HuH-7.5 (cell line): ENCODE data around the gene DIAPH1.
A peak's percentile ranks its signal among the peaks of the same experiment; 100 is the strongest.
"Not testable (repeated sequence)": the region's sequence is repeated elsewhere in the genome, so short reads cannot be mapped to it uniquely, and the experiment has no call there.

Experiments used
- DNase-seq: peaks from one replicate; pipeline ENCODE4 v3.0.0; 2011; ENCODE audit warnings: low spot score

Gene DIAPH1

DNA sequence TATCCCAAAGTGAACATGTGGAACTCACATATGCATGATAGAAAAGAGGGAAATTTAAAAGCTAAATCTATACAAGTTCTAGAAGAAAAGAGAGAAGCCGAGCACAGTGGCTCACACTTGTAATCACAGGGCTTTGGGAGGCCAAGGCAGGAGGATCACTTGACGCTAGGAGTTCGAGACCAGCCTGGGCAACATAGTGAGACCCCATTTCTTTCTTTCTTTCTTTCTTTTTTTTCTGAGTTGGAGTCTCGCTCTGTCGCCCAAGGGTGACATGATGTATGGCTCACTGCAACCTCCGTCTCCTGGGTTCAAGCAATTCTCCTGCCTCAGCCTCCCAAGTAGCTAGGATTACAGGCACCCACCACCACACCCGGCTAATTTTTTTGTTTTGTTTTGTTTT, 8.9 kb downstream of the DIAPH1 start:
- DNase-seq, result not testable (repeated sequence)

DNA sequence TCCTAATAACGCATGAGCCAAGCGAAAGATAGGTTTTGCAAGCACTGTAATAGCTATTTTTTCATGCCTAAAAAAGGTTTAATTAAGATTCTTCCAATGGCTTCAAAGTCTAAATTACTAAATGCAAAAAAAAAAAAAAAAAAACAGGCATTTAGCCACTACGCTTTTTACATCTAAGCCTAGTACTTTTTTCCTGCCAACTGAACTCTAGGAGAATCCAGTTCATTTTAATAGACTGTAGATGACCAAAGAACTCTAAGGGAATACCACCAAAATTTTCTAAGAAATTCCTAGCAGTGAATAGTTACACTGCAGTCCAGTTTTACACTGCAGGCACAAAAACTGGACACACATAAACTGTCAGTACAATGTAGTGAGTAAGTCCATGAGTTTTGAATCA, 9.8 kb downstream of the DIAPH1 start:
- DNase-seq, result no peak

DNA sequence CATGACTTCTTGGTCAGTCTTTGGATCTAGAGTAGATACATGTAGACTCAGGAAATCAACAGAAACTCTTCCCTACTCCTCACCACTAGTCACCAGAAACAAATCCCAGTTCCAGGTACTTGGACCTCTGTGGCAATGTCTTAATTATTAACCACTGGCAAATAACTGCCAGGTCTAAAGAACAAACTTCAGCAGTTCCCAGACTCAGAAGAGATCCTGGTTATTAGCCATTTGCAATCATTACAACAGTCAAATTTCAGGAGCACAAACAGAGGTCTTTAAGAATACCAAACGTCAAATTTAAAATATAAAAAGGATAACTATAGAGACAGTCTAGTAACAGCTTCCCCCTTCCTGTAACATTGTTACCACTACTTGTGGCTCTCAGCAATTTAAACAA, 10.2 kb downstream of the DIAPH1 start:
- no peak for DNase-seq

DNA sequence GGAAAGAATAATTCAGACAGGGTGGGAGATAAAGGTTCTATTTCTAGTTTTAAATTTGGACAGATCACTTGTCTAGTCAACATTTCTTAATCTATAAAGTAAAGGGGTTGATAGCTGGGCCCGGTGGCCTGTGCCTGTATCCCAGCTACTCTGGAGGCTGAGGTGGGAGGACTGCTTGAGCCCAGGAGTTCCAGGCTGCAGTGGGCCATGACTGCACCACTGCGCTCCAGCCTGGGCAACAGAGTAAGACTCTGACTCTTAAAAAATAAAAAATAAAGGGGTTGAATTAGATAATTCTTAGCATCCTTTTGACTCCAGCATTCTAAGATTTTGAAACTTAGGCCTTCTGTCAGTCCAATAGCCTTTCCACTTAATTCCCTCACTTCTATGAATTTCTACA, 10.8 kb downstream of the DIAPH1 start:
- no peak for DNase-seq

DNA sequence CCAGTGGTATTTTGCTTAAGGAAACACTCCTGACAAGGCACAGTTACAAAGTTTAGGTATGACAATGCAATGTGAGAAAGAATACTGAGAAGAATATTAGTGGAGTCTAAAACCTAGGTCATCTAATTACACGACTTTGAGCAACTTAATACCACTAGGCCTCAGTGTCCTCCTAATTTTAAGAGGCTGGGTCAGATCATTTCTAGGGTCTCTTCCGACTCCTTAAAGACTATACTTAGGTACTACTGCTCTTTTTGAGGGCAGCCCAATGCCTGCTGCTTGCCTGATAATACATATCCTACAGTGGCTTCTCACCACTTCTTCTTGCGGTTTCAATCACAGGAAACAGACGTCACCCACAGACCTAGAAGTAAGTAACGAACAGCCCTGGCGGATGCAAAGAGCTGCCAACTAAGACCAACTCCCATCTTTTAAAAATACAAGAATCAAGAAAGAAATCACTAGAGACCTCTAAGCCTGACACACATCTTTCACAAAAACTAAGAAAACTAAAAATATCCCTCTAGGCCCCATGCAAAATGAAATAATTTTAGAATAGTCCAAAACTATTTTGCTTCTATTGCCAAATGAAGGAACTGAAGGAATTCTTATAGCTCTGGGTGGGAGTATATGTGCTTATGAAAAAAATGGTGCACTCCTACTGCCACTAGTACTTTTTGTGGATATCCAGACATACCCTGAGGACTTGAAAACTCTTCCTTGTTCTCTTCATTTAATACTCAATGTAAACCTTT, 13.1 kb downstream of the DIAPH1 start:
- DNase-seq, result no peak

DNA sequence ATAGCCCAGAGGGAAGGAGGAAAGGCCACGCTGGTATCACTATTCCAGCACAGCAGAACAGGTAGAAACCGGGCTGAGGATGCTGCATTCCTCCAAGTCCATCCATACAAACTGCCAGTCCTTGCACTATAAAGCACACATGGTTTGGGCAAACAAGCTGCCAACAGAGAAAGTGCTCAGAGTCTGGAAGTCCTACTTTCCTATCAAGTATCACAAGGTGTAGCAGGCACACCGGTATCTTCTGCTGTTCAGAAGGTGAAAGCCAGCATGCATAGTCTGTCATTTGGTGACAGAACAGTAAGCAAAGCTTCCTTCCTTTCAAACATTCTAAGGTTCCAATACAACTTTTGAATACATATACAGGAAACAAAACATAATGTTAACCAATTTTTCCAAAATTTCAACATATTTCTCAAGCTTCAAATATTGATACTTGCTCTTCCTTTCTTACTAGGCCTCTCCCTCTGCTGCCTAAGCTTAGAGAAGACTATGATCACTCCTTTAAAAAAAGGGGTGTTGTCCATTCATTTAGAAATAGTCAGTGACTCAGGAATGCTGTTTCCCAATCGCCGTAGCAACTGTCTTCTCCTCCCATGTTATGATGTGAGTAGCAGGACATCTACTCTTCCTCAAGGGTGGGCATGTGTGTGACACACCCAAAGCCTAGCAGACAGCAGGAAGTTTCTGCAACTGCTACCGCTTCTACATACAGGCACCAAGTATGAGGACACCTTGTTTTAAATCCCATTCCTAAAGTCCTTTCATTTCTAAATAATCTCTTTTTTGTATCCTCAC, 14.7 kb downstream of the DIAPH1 start:
- DNase-seq, result peak; percentile 12

DNA sequence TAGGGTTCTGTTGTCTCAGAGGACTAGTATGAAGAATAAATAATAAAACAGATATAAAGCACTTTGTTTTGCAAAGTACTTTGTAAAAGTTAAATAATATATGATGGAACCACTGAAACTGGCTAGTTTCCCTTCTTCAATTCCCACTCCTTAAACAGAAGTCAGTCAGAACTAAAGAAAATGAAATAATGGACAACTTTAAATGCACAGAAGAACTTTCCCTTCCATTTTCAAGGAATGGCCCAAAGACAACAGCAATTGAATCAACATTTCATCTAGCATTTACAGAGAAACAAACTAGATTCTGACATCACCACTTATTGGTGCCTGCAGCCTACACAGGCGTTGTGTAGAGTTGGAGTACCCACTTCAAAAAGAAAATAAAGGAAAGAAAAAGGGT, 16.2 kb downstream of the DIAPH1 start:
- DNase-seq, result no peak

DNA sequence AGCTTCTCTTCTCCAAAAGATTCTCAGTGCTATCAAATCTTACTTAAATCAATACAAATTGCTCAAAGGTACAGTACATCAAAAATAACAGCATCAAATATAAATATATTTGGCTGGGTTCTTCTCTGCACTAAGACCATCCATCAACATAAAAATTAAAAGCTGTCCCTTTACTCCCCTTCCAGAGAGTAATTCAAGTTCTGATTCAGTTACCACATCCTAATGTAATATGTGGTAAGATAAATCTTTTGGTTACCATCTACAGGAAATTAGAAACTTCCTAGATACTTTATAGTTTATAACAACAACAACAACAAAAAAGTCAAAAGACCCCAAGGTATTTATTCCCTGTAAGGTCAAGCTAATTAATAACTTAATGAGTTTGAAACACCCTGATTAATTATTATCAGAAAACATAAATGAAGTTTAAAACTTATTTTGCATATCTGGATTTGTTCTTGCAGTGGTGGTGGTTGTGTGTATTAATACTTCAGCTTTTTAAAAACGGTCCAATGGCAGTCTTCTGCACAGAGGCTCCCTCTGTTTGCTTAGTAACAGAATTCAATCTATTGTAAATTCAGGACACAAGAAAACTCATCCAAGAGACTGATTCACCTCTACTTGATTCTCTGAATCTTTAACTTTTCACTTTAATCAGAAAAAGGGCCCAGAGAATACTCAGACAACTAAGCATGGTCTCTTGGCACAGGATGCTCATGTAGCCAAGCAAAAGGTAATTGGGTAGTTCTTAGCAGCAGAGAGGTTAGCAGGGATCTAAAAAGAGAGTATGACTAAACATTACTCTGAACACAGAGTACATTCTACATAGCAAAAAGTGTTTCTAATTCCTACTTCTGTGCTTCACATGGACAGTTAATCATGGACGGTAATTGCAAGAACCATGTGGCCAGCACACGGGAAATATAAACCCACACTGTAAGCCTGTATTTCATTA, 20.1 kb downstream of the DIAPH1 start:
- no peak for DNase-seq

DNA sequence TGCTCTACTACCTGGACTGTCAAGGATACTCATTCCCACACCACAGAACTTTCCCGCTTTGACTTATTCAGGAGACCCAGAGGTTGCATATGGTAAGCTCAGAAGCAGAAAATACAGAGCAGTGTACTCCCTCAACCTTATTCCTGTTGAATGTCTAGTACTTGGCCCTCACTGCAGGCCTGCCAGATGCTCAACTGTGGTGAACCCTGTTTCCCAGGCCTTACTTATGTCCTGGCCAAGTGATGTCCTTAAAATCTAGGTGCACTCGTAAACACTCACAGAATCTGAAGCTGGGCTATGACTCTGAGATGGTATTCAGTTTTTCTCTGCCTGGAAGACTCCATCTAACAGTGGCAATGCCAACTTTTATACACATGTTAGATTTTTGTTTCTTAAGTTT, 21.0 kb downstream of the DIAPH1 start:
- DNase-seq, result no peak

DNA sequence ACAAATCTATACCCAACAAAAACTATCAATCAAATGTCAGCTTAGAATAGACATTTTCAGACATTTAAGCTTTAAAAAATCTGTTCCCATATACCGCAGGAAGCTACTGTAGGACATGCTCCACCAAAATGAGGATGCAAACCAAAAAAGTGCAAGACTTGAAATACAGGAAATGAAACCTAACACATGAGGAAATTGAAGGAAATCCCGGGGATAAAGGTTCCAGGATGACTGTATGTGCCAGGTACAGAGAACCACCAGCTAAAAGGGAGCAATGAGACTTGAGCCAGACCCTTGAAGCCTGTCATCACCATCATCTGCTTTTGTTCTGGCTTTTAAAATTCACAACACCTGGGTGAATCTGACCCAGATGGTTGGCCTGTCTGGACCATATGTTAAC, 21.4 kb downstream of the DIAPH1 start:
- DNase-seq, result no peak

DNA sequence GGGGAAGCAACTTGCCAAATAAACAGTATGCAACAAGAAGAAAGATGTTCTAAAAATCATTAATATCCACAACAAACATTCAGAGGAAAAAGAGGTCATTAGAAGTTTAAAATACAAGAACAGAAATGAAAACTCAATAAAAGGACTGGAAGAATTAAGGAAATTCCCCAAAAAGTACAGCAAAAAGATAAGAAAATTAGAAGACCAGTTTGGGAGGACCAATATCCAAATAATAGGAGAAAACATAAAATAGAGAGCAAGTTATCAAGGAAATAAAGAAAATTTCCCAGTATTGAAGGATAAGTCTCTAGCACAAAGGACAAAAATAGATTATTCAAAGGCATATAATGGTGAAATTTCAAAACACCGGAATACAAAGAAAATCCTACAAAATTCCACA, 21.9 kb downstream of the DIAPH1 start:
- no peak for DNase-seq

DNA sequence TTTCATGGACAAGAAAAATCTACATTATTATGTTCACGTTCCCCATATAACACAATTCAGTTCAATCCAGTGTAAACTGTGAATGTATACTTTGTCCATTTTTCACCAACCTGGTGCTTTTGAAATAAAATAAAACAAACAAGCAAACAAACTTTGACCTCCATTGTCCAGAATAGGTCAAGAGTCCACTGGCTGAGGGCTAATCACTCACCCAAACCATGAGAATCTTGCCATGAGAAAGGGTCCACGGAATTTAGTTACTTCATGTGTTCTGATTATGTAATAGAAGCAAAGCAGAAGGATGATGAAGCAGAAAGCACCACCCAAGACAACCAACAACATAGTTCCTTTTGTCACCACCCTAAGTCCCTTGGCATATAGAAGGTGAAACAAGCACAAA, 28.7 kb downstream of the DIAPH1 start:
- DNase-seq, result no peak

DNA sequence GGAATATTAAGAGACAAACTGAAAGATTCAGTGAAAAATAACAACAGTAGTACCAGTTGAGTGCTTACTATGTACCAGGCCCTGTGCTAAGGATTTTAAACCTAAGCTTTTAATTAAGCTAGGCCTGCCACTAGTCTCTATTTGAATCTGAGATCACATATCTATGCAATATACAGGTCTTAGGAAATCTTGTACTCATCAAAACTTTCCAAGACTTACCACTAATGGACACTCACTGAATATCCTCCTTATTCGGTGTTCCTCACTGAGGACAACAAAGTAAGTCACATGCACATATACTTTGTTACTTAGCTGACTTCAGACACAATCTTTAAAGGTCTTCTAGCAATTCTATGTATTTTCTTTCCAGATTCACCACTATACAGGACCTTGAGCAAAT, 32.6 kb downstream of the DIAPH1 start:
- no peak for DNase-seq

DNA sequence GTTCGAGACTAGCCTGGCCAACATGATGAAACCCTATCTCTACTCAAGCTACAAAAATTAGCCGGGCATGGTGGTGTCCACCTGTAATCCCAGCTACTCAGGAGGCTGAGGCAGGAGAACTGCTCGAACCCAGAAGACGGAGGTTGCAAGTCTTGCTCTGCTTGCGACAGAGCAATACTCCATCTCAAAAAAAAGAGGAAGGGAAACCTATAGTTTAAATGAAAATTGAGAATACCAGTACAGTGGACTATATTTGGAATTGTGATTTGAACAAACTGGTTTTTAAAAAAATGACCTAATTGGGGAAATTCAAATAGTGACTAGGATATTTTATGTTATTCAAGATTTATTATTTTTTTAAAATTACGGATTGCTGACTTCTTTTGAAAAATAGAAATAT, 33.2 kb downstream of the DIAPH1 start:
- DNase-seq, result no peak

DNA sequence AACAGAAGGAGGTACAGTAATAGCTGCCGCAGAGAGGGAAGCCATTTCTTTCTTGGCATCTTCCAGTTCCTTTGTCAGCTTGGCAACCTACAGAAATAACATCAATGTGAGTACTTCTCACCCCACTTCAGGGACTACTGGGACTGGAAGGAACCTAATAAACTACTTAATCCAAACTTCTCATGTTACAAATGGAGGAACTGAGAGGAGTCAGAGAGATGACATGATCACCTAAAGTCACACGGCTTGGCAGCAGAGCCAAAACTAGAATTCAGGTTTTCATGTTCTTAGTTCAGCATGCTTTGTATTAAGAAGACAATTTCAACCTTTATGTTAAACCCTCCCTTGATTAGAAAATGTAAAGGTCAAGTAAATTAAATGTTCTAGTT, 44.7 kb downstream of the DIAPH1 start:
- DNase-seq, result no peak

DNA sequence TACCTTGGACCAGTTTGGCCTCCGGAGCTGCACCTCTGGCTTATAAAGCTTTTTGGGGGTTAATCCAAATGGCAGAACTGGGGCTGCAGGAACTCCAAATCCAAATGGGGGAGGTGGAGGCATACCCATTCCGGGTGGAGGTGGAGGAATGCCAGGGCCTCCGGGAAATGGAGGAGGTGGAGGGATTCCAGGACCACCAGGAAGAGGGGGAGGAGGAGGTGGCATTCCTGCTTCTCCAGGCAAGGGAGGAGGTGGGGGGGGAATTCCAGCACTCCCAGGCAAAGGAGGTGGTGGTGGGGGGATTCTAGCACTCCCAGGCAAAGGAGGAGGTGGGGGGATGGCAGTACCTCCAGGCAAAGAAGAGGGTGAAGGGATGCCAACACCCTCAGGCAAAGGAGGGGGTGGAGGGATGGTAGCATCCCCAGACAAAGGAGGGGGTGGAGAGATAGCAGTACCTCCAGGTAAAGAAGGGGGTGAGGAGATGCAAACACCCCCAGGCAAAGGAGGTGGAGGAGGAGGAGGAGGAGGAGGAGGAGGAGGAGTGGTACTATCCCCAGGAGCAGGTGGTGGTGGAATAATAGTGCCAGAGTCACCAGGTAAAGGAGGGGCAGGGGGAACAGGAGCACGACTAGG, 45.2 kb downstream of the DIAPH1 start:
- DNase-seq, result no peak

DNA sequence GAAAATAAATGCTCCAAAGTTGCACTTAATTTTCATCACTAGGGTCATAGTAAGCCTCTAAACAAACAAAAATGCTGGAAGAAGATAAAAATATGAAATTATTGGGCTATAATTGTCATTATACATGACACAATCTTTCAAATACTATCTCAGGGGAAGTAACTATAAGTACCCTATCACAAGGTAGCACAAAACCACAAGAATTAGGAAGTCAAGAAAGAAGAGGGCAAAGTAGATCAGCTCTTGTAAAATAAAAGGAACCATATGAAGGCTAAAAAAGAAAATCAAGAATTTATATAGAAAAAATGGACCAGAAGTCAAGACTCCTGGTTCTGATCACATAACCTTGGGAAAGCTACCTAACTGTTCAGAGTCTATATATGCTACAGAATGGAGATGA, 48.1 kb downstream of the DIAPH1 start:
- DNase-seq, result no peak

DNA sequence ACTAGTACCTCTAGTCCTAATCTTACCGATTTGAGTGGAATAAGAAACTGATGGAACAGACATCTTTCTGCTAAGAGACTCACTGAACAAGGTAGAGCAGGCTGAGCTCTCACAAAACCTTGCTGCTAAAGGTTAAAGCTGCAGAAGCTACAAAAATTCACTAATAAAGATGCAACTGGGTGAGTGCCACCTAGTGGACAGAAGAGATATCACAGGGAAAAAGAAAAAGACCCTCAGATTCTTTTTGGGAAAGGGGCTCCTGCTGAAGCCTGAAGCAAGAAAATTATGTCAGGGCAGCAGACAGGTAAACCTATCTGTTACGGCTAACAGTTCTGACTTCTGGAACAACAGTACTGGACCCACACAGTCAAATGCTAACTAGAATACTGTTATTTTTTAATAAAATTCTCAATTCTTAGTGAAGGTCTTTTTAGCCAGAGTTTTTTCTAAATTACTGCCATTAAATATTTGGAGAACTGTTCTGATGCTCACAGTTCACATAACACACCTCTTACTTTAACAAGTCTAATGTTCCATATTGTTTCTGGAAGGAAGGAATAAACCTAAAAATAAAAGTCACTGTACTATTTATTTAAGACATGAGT, 51.2 kb downstream of the DIAPH1 start:
- no peak for DNase-seq

DNA sequence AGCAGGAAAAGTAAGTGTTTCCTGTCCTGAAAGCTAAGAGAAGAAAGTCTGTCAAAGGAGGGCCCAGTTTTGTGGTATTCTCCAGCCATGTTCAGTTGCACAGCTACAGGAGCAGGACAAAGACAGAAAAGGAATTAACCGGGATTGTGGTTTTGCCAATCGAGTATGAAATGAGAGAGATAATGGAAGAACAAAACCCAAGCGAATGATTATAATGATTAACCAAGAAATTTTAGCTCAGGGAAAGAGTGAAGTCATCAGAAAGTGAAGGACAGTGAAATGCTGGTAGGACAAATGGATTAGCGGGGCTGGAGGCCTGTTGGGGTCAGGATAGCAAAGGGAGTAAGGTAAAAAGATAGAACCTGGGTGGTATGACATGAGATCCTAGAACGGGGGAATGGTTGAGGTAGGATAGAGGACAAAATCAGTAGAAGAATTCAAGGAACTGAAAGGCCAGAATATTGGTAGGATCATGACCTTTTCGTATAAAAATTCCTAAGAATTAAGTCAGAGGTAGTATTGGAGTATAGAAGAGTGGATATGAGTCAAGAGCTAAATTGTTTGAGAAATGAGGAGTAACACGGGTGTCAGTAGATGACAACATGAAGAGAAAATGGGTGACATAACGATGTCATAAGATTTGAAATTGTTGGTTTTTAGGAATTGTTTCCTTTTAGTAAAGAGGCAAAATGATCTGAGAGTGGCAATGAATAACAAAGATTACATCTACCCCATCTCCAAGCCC, 52.8 kb downstream of the DIAPH1 start:
- DNase-seq, result no peak

DNA sequence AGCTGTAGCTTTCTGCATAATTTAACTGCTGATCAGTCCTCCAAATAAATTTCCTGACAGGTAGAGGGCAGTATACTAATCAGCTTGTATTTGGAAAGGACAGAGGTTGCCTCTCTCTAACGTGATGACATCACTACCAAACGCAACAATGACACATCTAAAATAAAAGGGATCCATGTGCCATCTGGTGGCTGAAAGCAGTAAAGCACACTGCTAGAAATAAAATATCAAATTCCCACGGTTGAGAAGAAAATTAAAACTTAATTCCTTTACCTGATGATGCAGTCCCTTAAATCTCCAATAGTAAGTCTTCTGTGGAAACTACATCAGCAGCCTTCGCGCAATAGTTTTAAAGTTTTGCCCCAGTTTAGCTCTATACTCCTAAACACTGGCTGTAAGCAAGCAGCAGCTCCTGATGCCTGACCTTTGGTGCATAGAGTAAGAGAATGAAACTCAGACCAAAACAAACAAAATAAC, 54.5 kb downstream of the DIAPH1 start:
- DNase-seq, result peak; percentile 15
